HG02798 (cell line): Measurements from ENCODE around the gene DEF6.

ENCODE experiments used
- ATAC-seq: cut with Tn5 transposase; IDR thresholded peaks from one replicate; pipeline ENCODE4 v1.9.1; 2021; ENCODE audit warnings: mild to moderate bottlenecking; ENCODE audit not compliant: unreplicated experiment, poor library complexity

DEF6 gene

GRCh38 chr6:35297601-35298481 lies at the start of gene DEF6:
DEF6 (plus strand) TSS chr6:35297818; CDS start chr6:35297857, 39 bp downstream.
- ATAC-seq, result peak; percentile 83

GRCh38 chr6:35248300-35248699 lies 49.3 kb upstream of the DEF6 start:
- no peak for ATAC-seq

GRCh38 chr6:35248965-35249364 lies 48.7 kb upstream of the DEF6 start:
- no peak for ATAC-seq

GRCh38 chr6:35251949-35252348 lies 45.7 kb upstream of the DEF6 start:
- ATAC-seq, result no peak

- ATAC-seq, result no peak
Measured at GRCh38 chr6:35253249-35253648, 44.4 kb upstream of the DEF6 start.

- ATAC-seq, result no peak
Measured at GRCh38 chr6:35258336-35258735, 39.3 kb upstream of the DEF6 start.

- peak; percentile 9 for ATAC-seq
Measured at GRCh38 chr6:35258858-35259193, 38.8 kb upstream of the DEF6 start.

- peak; percentile 94 for ATAC-seq
Measured at GRCh38 chr6:35259194-35259947, 38.2 kb upstream of the DEF6 start, which contains the start of gene ZNF76. ZNF76 (plus strand) TSS chr6:35259735; CDS start chr6:35281152, 21,417 bp downstream.

- ATAC-seq, result peak; percentile 38
Measured at GRCh38 chr6:35259948-35260590, 37.5 kb upstream of the DEF6 start.

GRCh38 chr6:35260591-35261570 lies 36.7 kb upstream of the DEF6 start:
- no peak for ATAC-seq

GRCh38 chr6:35262596-35262995 lies 35.0 kb upstream of the DEF6 start:
- ATAC-seq, result no peak

- ATAC-seq, result no peak
Measured at GRCh38 chr6:35264550-35265274, 32.9 kb upstream of the DEF6 start.

- no peak for ATAC-seq
Measured at GRCh38 chr6:35265523-35265922, 32.1 kb upstream of the DEF6 start.

GRCh38 chr6:35267446-35267845 lies 30.2 kb upstream of the DEF6 start:
- no peak for ATAC-seq

- no peak for ATAC-seq
Measured at GRCh38 chr6:35267897-35268296, 29.7 kb upstream of the DEF6 start.

- ATAC-seq, result no peak
Measured at GRCh38 chr6:35272005-35272404, 25.6 kb upstream of the DEF6 start.

GRCh38 chr6:35273822-35274559 lies 23.6 kb upstream of the DEF6 start:
- ATAC-seq, result no peak

GRCh38 chr6:35275744-35276260 lies 21.8 kb upstream of the DEF6 start:
- no peak for ATAC-seq
